GM18505 (cell line): ENCODE results near the gene ARHGAP26.

ENCODE experiments used
- ATAC-seq: cut with Tn5 transposase; IDR thresholded peaks from one replicate; pipeline ENCODE4 v1.9.1; 2021; ENCODE audit not compliant: unreplicated experiment
- POLR2A ChIP-seq: IDR thresholded peaks from 4 replicates; pipeline ENCODE4 v1.6.1; 2011; ENCODE audit warnings: borderline replicate concordance; ENCODE audit not compliant: insufficient read depth, insufficient read length; ENCODE audit errors: extremely low read depth

The ARHGAP26 gene

GRCh38 chr5:142740474-142741242 is 29.5 kb upstream of the ARHGAP26 start:
- TF ChIP-seq POLR2A = no peak
- ATAC-seq = no peak

DNA sequence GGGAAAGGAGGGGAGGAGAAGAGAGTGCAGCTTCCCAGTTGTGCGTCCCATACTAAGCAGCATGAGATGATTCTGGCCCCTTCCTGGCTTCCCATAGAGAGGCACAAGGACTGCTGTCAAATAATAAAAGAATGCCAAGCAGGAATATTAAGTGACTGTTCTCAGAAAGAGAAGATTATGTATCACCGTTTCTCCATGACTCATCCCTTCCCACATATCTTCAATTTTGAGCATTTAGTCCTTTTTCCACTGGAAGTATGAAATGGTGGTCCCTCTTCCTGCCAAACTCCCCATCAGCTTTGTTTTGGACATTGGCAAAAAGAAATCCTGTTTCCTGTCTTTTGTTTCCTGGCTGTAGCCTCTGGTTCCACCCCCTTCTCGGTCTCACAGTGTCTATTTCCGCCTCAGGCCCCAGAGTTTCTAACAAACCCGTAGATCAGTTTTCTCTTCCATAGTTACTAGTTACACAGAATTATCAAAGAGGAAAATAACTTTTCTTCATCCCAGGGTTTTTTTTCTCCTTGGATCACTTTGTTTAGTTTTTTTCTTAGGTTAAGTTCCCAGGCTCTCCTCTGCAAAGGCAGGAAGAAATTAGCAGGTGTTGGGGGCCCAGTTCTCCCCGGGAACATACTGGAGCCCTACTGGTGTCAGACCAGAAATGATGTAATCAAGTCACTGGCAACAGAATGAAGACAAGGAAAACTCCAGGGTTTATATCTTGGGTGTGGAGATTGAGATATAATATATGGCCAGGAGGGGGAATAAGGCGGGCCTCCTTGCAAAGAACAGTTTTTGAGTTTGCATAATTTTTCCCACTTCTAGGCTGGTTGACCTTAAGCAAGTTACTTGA is 26.4 kb upstream of the ARHGAP26 start:
- ATAC-seq = no peak
- TF ChIP-seq POLR2A = no peak

GRCh38 chr5:142745268-142745667 is 24.9 kb upstream of the ARHGAP26 start:
- TF ChIP-seq POLR2A = no peak
- ATAC-seq = no peak

GRCh38 chr5:142746532-142747433 is 23.4 kb upstream of the ARHGAP26 start:
- no peak for ATAC-seq

GRCh38 chr5:142748132-142748531 is 22.0 kb upstream of the ARHGAP26 start:
- no peak for ATAC-seq
- TF ChIP-seq POLR2A = no peak

More at GRCh38 chr5:142746532-142747433, 23.4 kb upstream of the ARHGAP26 start:
- TF ChIP-seq POLR2A = no peak

DNA sequence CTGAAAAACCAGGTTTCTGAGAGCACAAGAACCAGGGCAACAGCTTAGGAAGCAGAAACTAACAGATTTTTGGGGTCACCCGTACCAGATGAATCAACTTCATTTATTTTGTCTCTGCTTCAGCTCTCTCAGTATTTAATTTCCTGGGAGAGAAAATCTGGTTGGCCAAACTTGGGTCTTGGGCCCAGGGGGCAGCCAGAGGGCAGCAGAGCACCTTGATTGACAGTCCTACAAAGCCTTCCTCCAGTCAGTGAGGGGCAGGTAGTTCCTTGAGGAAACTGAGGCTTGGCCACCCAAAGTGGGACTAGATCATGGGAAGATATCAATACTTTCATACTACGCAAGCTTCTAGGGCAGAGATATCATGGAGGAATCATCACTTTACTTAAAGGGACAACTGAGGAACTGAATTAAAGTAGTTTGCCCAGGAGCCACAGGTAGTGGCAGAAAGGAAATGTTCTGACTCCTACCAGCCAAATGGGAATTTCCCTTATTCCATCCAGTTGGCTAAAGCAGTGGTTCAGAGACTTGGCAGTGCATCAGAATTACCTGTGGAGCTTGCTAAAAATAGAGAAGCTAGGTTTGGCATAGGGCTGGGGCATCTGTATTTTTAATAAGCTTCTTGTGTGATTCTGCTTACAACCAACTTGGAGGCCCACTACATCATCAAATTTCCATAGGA is 21.5 kb upstream of the ARHGAP26 start:
- no peak for ATAC-seq
- TF ChIP-seq POLR2A = no peak

- no peak for ATAC-seq
- TF ChIP-seq POLR2A = no peak
These were observed 20.9 kb upstream of the ARHGAP26 start for GRCh38 chr5:142749321-142749720.

DNA sequence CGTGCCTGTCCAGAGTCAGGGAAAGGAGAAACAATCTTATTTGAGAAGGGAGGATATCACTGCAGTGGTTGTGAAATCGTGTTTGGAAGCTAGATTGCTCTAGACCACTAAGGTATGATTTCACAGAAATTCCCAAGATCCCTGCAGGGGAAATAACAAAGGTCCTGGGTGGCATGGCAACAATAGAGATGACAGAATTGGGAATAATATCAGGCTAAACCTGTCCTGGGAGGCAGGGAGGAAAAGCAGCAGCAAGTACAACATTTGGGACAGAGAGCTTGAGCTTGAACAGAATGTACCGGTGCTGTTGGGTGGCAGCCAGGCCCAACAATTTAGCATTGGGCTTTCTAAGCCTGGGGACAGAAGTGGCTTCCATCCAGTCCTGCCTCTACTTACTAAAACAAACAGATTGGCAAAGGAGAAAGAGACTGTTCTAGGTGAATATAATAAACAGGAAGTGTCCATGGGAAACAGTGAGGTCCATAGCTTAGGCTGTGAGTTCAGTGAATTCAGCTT is 17.0 kb upstream of the ARHGAP26 start:
- TF ChIP-seq POLR2A = no peak

DNA sequence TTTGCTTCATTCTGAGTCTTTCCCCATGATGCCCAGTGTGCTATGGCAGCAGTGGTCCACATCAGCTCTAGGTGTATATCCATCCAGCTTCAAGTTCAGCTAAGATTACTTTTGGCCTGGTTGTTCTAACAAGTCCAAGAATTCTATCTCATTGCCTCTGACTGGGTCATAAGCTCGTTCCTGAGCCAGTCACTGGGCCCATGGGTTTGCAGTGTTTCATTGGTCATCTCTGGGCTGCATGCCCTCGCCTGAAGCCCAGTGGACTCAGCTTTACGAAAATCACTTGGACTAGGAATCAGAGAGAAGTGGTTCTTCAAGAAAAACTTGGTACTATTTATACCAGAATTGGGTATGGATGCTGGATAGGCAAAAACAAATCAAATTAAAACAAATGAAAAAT is 16.1 kb upstream of the ARHGAP26 start:
- ATAC-seq = no peak
- TF ChIP-seq POLR2A = no peak

More for the DNA sequence above, 17.0 kb upstream of the ARHGAP26 start:
- ATAC-seq = no peak

- TF ChIP-seq POLR2A = no peak
- ATAC-seq = no peak
These were observed 13.6 kb upstream of the ARHGAP26 start for GRCh38 chr5:142756576-142756975.

- no peak for ATAC-seq
- no peak for TF ChIP-seq POLR2A
These were observed 12.6 kb upstream of the ARHGAP26 start for GRCh38 chr5:142757564-142757963.

GRCh38 chr5:142758062-142758795 is 11.9 kb upstream of the ARHGAP26 start:
- ATAC-seq = no peak
- no peak for TF ChIP-seq POLR2A
